Endothelial cell of umbilical vein (primary cell): ENCODE results near the gene LHX1. TPM values are rescaled to one million over a fixed set of nuclear protein-coding genes. Genes with fewer than 3 reads are reported as not detected.

ENCODE experiments used
- BruUV-seq: library from RNA; stranded (reverse); fragments of 400-500 nt; replicated peaks from 2 replicates; lab custom pipeline; 2021; lab: Mats Ljungman, UMichigan
- CTCF ChIA-PET: fragments of 300-600, 350-600 bp; sonication (Branson Sonifier 250); formaldehyde crosslinking; loops from one replicate; lab custom pipeline; 2021; ENCODE audit warnings: antibody characterized with exemption, inconsistent platforms; lab: Charles Lee
- POLR2A ChIA-PET: fragments of 300-600, 350-600 bp; sonication (Branson Sonifier 250); formaldehyde crosslinking; loops from one replicate; lab custom pipeline; 2021; ENCODE audit warnings: antibody characterized with exemption, inconsistent platforms; lab: Charles Lee
- DNase-seq: peaks from one replicate; pipeline ENCODE4 v3.0.0-alpha.2; 2011; ENCODE audit warnings: low read depth, low spot score
- FAIRE-seq: peaks from 2 replicates; lab custom pipeline; 2011; peaks lifted over from hg19 to GRCh38; lab: Jason Lieb, UNC
- H2AFZ ChIP-seq: 2 replicates; pipeline ENCODE4 v1.6.0; 2012; ENCODE audit warnings: low read depth, low read length, control low read depth, inconsistent platforms
- H3K27ac ChIP-seq: 2 replicates; pipeline ENCODE4 v1.5.1; 2011; ENCODE audit warnings: low read depth, mild to moderate bottlenecking, control low read depth, low read length, moderate library complexity; ENCODE audit not compliant: insufficient read depth
- H3K27me3 ChIP-seq, 2 experiments: 2 replicates each; pipeline versions ENCODE4 v1.6.0 to v1.6.1; 2011; ENCODE audit warnings: low read length in 2 of 2, mixed read lengths in 1 of 2; ENCODE audit not compliant: control insufficient read depth in 2 of 2, insufficient read depth in 2 of 2
- H3K36me3 ChIP-seq, 2 experiments: 2 replicates in 1 of 2; 3 replicates in 1 of 2; pipeline ENCODE4 v1.5.1; 2011; ENCODE audit warnings: low read length in 2 of 2, mild to moderate bottlenecking in 1 of 2, moderate library complexity in 1 of 2; ENCODE audit not compliant: control insufficient read depth in 2 of 2, insufficient read depth in 2 of 2; ENCODE audit errors: extremely low read depth in 1 of 2
- H3K4me1 ChIP-seq: 3 replicates; pipeline ENCODE4 v1.5.1; 2011; ENCODE audit warnings: mild to moderate bottlenecking, low read length; ENCODE audit not compliant: control insufficient read depth, insufficient read depth; ENCODE audit errors: extremely low read depth
- H3K4me2 ChIP-seq: 2 replicates; pipeline ENCODE4 v1.6.1; 2011; ENCODE audit warnings: low read length, control low read depth, mixed read lengths; ENCODE audit not compliant: insufficient read depth
- H3K4me3 ChIP-seq, 3 experiments: fragments of 200-600 bp in 1 of 3; sonication (generic), shearing (Covaris generic) in 1 of 3; replicated peaks in 1 of 3; 2 replicates each; pipeline ENCODE4 v1.5.1; 2011 to 2016; ENCODE audit warnings: control low read depth in 3 of 3, low read length in 3 of 3, mild to moderate bottlenecking in 2 of 3, inconsistent platforms in 1 of 3, low read depth in 1 of 3, moderate library complexity in 1 of 3; ENCODE audit not compliant: insufficient read depth in 1 of 3
- H3K79me2 ChIP-seq: 2 replicates; pipeline ENCODE4 v1.6.0; 2012; ENCODE audit warnings: low read length, inconsistent platforms; ENCODE audit not compliant: control insufficient read depth, insufficient read depth
- H3K9ac ChIP-seq: replicated peaks from 2 replicates; pipeline ENCODE3; 2011; ENCODE audit warnings: low read length, control low read depth; ENCODE audit not compliant: insufficient read depth; ENCODE audit errors: extremely low read depth
- H3K9me1 ChIP-seq: replicated peaks from 3 replicates; pipeline ENCODE4 v1.6.0; 2011; ENCODE audit warnings: mild to moderate bottlenecking, low read length; ENCODE audit not compliant: control insufficient read depth, insufficient read depth; ENCODE audit errors: extremely low read depth
- H3K9me3 ChIP-seq: replicated peaks from 2 replicates; pipeline ENCODE4 v1.5.1; 2012; ENCODE audit warnings: low read length, inconsistent platforms; ENCODE audit not compliant: control insufficient read depth, insufficient read depth
- H4K20me1 ChIP-seq: replicated peaks from 2 replicates; pipeline ENCODE3; 2011; ENCODE audit warnings: mild to moderate bottlenecking, low read length; ENCODE audit not compliant: control insufficient read depth, insufficient read depth; ENCODE audit errors: extremely low read depth
- CTCF ChIP-seq, 2 donors: IDR thresholded peaks; 1 replicate in 1 of 2; 2 replicates in 1 of 2; pipeline ENCODE4 v1.5.1; 2011; ENCODE audit warnings: low read length in 2 of 2, mild to moderate bottlenecking in 2 of 2, moderate library complexity in 2 of 2, control low read depth in 1 of 2, inconsistent platforms in 1 of 2, low read depth in 1 of 2; ENCODE audit not compliant: insufficient read depth in 1 of 2; ENCODE audit errors: extremely low read depth in 1 of 2
- EZH2 ChIP-seq: IDR thresholded peaks from 2 replicates; pipeline ENCODE4 v1.6.1; 2012; ENCODE audit warnings: borderline replicate concordance, low read depth, mild to moderate bottlenecking, moderate library complexity, low read length, inconsistent platforms; ENCODE audit not compliant: severe bottlenecking
- FOS ChIP-seq: IDR thresholded peaks from 2 replicates; pipeline ENCODE4 v1.6.1; 2011; ENCODE audit warnings: mild to moderate bottlenecking, low read length, moderate library complexity, borderline replicate concordance; ENCODE audit not compliant: insufficient read depth
- GATA2 ChIP-seq: IDR thresholded peaks from 2 replicates; pipeline ENCODE4 v1.7.0; 2011; ENCODE audit warnings: low read depth, mild to moderate bottlenecking, moderate library complexity, mixed read lengths, low read length; ENCODE audit not compliant: insufficient read length, insufficient read depth
- JUN ChIP-seq: IDR thresholded peaks from 2 replicates; pipeline ENCODE4 v1.6.1; 2011; ENCODE audit warnings: borderline replicate concordance, low read depth; ENCODE audit not compliant: insufficient read length, insufficient read depth
- MAX ChIP-seq: IDR thresholded peaks from 2 replicates; pipeline ENCODE4 v1.6.1; 2011; ENCODE audit not compliant: insufficient read depth, insufficient read length
- MYC ChIP-seq: IDR thresholded peaks from one replicate; pipeline ENCODE4 v1.6.1; 2011; ENCODE audit warnings: mild to moderate bottlenecking, low read depth, low read length
- POLR2A ChIP-seq: IDR thresholded peaks from 2 replicates; pipeline ENCODE4 v1.6.1; 2012; ENCODE audit warnings: low read depth, mild to moderate bottlenecking, control low read depth, low read length
- POLR2AphosphoS5 ChIP-seq: IDR thresholded peaks from 2 replicates; pipeline ENCODE4 v1.6.1; 2012; ENCODE audit warnings: low read depth, mild to moderate bottlenecking, control low read depth, low read length, moderate library complexity; ENCODE audit not compliant: insufficient read depth
- dilution Hi-C: fragments of 300-500 bp; cut with MboI; formaldehyde crosslinking; loops from one replicate; pipeline ENCODE4 v1.15.0; 2019; ENCODE audit warnings: low sequenced_read_pairs; ENCODE audit not compliant: extremely low pct_ligation_motif_present
- intact Hi-C: fragments of 100-400 bp; cut with micrococcal nuclease; formaldehyde crosslinking; loops from one replicate; pipeline ENCODE4 v1.10.0; 2022
- polyA plus RNA-seq, 4 experiments: library from polyadenylated mRNA; depleted of rRNA in 3 of 4; stranded (reverse) in 3 of 4; unstranded in 1 of 4; fragments of >200 nt; gene quantifications; 2 replicates each; pipeline versions ENCODE4 v1.2.1 to v1.2.3, GENCODE V29; 2011 to 2012; ENCODE audit warnings: missing spikeins in 1 of 4
- total RNA-seq: library from RNA; stranded (reverse); gene quantifications from 2 replicates; pipeline ENCODE4 v1.2.3, GENCODE V29; 2021

LHX1 gene
- total and polyA plus RNA-seq, 2 donors (not counting 3 experiments of a cell fraction or from before 2014, with no cell fraction given) = not detected

DNA sequence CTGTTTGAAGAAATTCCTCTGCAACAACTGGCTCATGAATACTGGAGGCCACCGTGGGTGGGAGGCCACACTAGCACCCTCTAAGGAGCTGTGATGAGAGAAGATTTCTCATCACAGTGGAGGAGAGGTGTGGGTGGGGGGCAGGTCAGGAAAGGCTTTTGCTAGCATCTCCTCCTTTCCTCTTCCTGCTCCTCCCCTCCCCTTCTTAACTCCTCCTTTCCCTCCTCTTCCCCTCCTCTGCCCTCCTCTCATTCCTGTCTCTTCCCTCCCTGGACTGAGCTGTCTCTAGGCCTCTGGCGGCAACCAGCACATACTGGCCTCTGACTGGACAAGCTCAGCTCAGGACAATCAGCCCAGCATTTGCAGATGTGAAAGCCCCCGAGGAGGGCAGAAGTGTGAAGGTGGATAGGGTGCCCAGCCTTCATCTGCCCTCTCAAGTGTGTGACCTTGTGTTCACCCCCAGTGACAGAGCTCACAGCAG, 19.0 kb upstream of the LHX1 start:
- dilution Hi-C loops = no loop called here

GRCh38 chr17:36919407-36919968, 17.8 kb upstream of the LHX1 start:
- H4K20me1 ChIP-seq = no peaks in the 10 kb centered on the region
- POLR2A ChIA-PET = no interaction called here
- no peaks in the 10 kb centered on the region for H3K9me1 ChIP-seq
- H3K4me1 ChIP-seq = no peaks in the 10 kb centered on the region
- H2AFZ ChIP-seq = no peak overlapping the region
- no TSS peak for BruUV-seq
- peaks cover 25 to 47% of the 10 kb centered on the region in 2 experiments for H3K27me3 ChIP-seq
- no peaks in the 10 kb centered on the region for H3K9me3 ChIP-seq
- CTCF ChIA-PET = no interaction called here
- no peak overlapping the region for H3K4me2 ChIP-seq
- no peak for FAIRE-seq
- no peak overlapping the region for H3K9ac ChIP-seq
- TF ChIP-seq FOS = no peak
- no peak for TF ChIP-seq MYC
- TF ChIP-seq EZH2 = no peak
- TF ChIP-seq JUN = no peak
- no peak for TF ChIP-seq CTCF (IDR thresholded peaks at IDR 0.05; ENCODE audit: extremely low read depth in 1 of 2, insufficient read depth in 1 of 2, low read depth in 1 of 2, low read length in 2 of 2)
- TF ChIP-seq MAX = no peak
- TF ChIP-seq POLR2A = no peak
- no peak for TF ChIP-seq GATA2
- TF ChIP-seq POLR2AphosphoS5 = no peak
- dilution Hi-C loops (no loop called here), intact Hi-C loops (no loop called here)
- DNase-seq = no peak
- H3K79me2 ChIP-seq = no peaks in the 10 kb centered on the region
- H3K27ac ChIP-seq = no peak overlapping the region
- H3K36me3 ChIP-seq = no peaks in the 10 kb centered on the region
- no peak overlapping the region for H3K4me3 ChIP-seq

More for the DNA sequence above, 19.0 kb upstream of the LHX1 start:
- no TSS peak for BruUV-seq
- FAIRE-seq = no peak
- Histone ChIP-seq H3K27me3 (peaks cover 25 to 42% of the 10 kb centered on the region in 2 experiments), H4K20me1 (no peaks in the 10 kb centered on the region), H2AFZ (no peak overlapping the region), H3K9me3 (no peaks in the 10 kb centered on the region), H3K27ac (no peak overlapping the region), H3K79me2 (no peaks in the 10 kb centered on the region), H3K9me1 (no peaks in the 10 kb centered on the region), H3K4me2 (no peak overlapping the region), H3K9ac (no peak overlapping the region), H3K4me1 (no peaks in the 10 kb centered on the region), H3K36me3 (no peaks in the 10 kb centered on the region), H3K4me3 (no peak overlapping the region)
- no peak for TF ChIP-seq JUN
- DNase-seq = no peak
- POLR2A ChIA-PET = no interaction called here
- CTCF ChIA-PET = no interaction called here
- intact Hi-C loops = no loop called here
